T47D (cell line): ENCODE results near the gene MED9.
"Not testable (repeated sequence)": the region's sequence is repeated elsewhere in the genome, so short reads cannot be mapped to it uniquely, and the experiment has no call there.

Experiments used
- DNase-seq, 2 experiments: peaks; one replicate each; pipeline versions ENCODE4 v3.0.0 to v3.0.0-alpha.2; 2011 to 2012; ENCODE audit warnings: low read depth in 1 of 2, low spot score in 1 of 2
- JUND ChIP-seq: IDR thresholded peaks from 2 replicates; pipeline ENCODE4 v1.6.1; 2012; ENCODE audit warnings: low read depth
- in situ Hi-C: cut with HindIII; loops from 2 replicates; pipeline ENCODE4 v1.10.0; 2016; ENCODE audit warnings: low sequenced_read_pairs, low pct_unique_long_range_greater_than_20kb

MED9 gene

DNA sequence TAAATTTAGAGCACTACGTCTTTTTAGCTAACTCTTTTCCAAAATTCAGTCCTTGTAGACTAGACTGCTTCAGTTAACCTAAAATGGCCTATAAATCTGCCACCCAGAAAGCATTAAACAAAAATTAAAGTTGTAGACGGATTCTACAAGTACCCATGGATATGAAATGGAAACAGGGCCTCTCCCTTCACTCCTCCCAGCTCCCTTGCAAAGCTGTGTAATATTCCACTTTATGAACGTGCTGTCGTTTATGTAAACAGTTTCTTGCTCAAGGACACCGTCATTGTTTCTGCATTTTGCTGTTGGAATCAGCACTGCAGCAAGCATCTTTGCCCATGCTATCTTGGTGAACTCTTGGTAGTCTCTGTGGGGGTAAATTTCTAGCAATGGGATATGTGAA is 5.1 kb downstream of the MED9 start:
- no peak for DNase-seq
- no peak for TF ChIP-seq JUND
- in situ Hi-C loops: no loop called here

DNA sequence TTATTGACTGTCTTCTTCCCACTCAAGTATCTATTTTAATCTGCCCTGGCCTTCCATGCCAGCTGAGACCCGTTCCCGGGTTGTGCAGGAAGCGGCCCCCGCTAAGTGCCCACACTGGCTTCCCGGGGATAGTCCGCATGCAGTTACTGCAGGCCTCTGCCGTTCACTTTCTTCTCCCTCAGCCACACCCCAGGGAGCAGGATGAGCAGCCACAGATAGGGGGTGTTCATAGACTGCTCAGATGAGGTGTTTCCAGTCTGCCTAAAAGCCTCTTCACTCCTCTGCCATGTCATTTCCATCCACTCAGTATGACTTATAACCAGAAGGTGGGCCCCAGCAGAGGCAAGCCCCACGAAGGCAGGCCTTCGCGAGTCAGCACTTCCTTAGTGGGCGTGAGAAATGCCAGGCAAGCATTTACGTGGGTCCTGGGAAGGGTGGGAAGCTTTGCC is 7.7 kb downstream of the MED9 start:
- TF ChIP-seq JUND: no peak
- no peak for DNase-seq
- in situ Hi-C loops: no loop called here

DNA sequence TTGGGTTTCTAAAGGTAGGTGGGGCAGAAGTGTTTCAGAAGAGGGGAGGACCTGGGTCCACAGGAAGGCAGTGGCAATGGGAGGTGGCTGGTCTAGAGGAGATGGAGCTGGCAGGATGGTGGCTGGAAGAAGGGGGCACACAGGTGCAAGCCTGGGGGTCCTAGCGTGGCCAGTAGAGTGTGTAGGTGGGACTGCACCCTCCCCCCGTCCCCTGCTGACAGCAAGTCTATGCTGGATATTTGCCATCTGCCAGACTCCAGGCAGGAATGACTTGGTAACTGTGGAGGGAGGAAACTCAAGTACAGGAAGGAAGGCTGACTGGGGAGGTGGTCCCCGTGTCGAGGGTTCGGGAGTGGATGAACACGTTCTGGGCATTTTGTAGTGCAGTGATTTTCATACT is 8.6 kb downstream of the MED9 start:
- no peak for TF ChIP-seq JUND
- in situ Hi-C loops: no loop called here
- no peak for DNase-seq

DNA sequence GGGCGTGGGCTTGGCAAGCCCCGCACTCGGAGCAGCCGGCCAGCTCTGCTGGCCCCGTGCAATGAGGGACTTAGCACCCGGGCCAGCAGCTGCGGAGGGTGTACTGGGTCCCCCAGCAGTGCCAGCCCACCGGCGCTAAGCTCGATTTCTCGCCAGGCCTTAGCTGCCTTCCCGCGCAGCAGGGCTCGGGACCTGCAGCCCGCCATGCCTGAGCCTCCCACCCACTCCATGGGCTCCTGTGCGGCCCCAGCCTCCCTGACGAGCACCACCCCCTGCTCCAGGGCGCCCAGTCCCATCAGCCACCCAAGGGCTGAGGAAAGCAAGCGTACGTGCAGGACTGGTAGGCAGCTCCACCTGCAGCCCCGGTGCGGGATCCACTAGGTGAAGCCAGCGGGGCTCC is 9.6 kb downstream of the MED9 start:
- in situ Hi-C loops, DNase-seq: not testable (repeated sequence)

DNA sequence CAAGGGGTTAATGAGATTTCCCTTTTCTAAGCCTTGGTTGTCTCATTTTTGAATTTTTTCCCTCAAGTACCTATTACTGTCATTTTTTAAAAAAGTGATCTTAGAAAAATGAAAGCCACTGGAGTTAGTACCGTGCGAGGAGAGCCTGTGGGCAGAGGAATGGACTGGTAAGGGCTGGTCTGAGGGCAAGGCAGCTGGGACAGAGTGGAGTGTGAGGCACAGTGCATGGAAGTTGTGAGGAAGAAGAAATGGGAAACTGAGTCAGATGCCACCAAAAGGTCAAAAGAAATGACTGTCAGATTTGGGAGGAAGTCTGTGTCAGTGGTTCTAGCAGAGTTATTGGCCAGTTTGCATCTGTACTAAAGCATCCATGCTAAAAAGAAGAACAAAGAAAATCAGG is 11.2 kb downstream of the MED9 start:
- no peak for TF ChIP-seq JUND
- in situ Hi-C loops: no loop called here
- no peak for DNase-seq

DNA sequence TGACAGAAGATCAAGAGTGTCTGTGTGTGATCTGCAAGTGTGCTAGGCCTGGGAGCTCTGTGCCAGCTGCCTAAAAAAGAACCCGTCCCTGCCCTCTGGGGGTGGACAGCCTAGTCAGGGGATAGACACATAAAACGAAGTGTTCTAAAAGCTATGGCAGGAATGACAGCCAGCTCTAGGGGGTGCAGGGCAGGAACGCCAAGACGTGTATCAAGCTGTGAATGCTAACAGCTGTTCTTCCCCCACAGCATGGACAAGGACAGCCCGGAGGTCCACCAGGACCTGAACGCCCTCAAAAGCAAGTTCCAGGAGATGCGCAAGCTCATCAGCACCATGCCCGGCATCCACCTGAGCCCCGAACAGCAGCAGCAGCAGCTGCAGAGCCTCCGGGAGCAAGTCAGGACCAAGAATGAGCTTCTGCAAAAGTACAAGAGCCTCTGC is 14.3 kb downstream of the MED9 start:
- TF ChIP-seq JUND: no peak
- no peak for DNase-seq
- in situ Hi-C loops: no loop called here

DNA sequence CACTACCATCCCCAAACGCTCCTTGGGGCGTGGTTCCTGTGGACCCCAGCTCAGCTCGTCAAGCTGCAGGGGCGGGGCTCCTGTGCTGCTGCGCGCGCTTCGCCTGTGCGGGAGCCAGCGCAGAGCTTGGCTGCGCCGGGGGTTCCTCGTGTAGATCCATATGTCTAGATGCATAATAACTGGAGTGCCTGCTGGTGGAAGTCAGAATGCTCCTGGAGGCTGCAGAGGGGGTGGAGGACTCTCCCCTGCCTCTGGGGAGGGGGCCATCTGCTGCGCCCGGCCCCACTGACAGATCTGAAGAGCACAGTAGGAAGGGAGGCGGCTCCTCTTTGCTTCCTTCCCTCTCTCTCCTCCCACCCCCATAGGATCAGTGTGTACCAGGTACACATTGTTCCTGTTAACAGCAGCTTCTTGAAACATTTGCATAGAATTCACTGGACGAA is 14.8 kb downstream of the MED9 start:
- in situ Hi-C loops: no loop called here
- DNase-seq: no peak
- TF ChIP-seq JUND: no peak

DNA sequence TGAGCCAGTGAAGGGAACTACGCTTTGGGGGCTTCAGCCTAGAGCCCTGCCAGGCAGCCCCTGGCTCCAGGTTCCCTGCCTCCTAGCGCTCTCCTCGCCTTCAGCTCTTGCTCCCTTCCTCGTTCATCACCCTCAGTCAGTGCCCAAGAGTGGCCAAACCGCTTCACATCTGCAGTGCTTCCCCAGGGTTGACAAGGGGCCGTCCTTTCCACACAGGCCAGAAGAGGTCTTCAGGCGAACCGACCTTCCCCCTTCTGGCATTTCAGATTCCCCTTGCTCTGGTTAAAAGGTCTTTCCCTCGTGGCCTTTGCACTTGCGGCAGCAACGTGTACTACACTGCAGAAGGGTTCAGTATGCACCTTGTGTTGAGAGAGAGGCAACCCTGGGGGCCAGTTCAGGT is 15.3 kb downstream of the MED9 start:
- TF ChIP-seq JUND: no peak
- in situ Hi-C loops: no loop called here
- DNase-seq: no peak

DNA sequence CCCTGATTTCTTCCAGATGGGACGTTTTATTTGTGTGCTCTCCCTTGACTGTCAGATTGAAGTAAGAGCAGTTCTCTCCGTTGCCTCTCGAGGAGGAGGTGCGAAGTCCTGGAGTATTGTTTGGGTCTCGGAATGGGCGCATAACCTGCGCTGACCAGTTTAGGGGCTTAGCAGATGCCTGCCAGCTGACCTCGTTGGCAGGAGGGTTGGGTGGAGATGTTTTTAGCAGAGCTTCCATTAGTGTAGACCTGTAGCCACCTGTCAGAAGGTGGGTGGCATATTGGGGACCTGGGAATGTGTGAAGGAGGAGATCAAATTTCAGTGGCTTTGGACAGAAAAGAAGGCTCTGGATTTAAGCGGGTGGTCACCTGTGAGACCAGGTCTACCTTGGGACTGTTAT is 15.8 kb downstream of the MED9 start:
- DNase-seq: no peak
- TF ChIP-seq JUND: no peak
- in situ Hi-C loops: no loop called here

DNA sequence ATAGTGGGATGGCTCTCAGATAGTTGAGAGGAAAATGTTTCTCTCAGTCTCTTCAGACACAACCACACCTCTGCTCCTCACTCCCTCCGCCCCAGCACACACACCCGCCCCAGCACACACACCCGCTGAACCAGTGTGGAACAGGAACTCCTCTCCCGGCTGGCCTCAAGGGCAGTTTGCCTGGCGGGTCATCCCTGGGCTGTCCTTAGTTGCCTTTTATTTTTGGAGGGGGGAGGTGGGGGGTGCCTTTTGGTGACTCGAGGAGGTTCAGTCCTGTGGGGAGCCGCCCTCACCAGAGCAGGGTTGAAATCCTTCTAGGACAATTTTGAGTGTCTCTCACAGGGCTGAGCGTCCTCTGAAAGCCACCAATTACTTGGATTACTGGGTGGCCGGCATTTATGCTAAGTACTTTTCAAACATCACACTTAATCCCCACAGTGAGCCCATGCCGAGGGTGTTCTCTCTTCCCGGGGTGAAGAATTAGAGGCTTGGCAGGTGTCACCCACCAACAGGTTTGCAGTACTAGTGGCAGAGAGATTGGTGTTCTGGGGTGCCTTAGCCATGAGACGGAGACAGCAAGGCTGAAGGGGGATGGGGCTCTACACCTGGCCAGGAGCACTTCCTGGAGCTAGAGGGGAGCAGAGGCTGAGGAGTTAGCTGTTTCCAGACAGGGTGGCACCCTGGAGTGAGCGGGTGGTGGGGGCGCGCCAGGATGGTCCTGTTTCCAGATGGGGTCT is 16.6 kb downstream of the MED9 start:
- no peak for TF ChIP-seq JUND
- in situ Hi-C loops: no loop called here
- DNase-seq: peak; percentile 44 to 47

DNA sequence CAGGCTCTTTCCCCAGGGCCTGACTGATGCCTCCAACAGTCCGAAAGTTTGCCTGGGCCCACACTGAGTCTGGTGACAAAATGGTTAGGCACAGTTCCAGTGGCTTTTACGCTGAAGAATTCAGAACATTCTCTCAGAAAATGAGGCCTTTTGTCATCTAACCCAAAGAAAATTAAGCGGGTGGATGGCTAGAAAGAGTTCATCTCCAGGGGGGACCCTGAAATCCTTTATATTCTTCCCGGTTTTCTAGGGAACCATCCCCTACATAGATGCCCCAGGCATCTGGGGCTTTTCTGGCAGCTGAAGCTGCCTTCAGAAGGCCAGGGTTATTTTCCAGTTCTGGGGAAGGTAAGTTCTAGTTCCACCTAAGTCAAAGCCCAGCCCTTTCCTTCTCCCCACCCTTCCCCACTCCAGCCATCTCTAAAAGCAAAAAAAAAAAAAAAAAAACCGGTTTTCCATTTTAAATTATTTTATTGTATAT is 17.2 kb downstream of the MED9 start:
- no peak for TF ChIP-seq JUND
- no peak for DNase-seq
- in situ Hi-C loops: no loop called here

DNA sequence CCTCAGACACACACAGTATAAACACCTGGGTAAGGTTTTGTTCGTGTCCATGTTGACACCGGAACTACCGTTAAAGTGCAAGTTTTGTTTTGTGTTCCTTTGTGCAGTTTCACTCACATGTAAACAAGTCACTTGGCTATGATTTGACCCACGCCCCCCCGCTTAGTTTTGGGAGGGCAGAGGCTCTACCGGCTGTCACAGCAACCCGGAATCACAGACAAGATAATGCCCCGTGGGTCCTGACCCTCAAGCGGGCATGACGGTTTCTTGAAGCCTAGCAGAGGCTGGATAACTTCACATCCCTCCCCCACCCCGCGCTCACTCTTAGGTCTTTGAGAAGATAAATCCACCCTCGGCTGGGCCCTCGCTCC is 17.7 kb downstream of the MED9 start:
- in situ Hi-C loops: no loop called here

DNA sequence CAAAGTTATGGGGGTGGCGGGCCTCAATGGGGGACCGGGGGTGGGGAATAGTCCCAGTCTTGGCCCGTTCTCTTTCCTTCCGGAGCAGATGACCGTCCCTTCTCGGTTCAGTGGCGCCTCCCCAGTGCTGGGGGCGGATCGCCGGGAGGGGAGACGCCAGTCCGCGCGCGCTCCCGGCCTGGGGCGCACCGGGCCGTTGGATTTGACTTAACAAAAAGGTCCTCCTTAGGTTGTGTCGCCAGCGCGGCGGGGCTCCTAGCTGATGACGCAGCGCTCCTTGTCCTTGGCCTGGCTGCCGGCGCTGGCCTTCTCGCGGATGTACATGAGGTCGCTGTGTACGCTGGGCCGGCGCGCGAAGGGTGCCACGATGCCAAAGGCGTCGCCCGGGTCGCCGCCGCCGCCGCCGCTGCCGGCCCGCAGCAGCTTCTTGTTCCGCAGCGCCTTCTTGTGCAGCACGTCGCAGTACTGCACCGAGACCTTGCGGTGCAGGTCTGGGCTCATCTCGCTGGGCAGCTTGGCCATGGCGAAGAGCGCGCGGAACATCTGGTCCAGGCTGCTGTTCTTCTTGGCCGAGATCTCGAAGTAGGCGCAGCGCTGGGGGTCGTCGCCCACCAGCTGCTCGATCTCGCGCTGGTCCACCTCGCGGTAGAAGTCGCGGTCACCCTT is 18.2 kb downstream of the MED9 start:
- TF ChIP-seq JUND: no peak
- in situ Hi-C loops: no loop called here
- DNase-seq: no peak

More for the DNA sequence above, 17.7 kb downstream of the MED9 start:
- no peak for TF ChIP-seq JUND
- no peak for DNase-seq
